ENCODE results near the gene OR12D3. TPM values are rescaled to one million over a fixed set of nuclear protein-coding genes. Genes with fewer than 3 reads are reported as not detected.

OR12D3 gene, protein sequence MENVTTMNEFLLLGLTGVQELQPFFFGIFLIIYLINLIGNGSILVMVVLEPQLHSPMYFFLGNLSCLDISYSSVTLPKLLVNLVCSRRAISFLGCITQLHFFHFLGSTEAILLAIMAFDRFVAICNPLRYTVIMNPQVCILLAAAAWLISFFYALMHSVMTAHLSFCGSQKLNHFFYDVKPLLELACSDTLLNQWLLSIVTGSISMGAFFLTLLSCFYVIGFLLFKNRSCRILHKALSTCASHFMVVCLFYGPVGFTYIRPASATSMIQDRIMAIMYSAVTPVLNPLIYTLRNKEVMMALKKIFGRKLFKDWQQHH
- not detected for total RNA-seq

DNA sequence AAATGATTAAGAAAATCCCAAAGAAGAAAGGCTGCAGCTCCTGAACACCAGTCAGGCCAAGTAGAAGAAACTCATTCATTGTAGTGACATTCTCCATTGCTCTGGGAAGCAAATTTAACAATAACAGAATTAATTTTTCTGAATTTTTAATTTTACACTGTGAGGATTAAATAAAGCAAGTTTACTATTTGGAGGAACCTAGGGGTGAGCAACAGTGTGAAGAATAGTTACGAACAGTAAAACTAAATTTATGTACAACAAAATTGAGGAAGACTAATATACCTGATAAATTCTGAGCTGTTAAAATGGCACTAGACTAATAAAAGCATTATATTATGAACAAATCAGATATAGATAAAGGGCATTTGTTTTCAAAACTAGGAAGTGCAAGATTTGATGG lies at the start of gene OR12D3:
OR12D3 (minus strand) TSS at position 101 of the 400 bp plus-strand sequence; CDS start at position 97, 4 bp downstream.
- Histone ChIP-seq H3K36me3 (no peaks in the 10 kb centered on the region), H3K27ac (no peak within 1 kb of the TSS), H3K27me3 (no peaks in the 10 kb centered on the region), H3K4me3 (no peak within 1 kb of the TSS), H3K9me3 (no peaks in the 10 kb centered on the region), H3K4me1 (no peaks in the 10 kb centered on the region)
- intact Hi-C loops (cut with DNase I; ENCODE audit: low total_unique reads) = no loop called here
- no peak for DNase-seq
- TF ChIP-seq, protein P1, sequence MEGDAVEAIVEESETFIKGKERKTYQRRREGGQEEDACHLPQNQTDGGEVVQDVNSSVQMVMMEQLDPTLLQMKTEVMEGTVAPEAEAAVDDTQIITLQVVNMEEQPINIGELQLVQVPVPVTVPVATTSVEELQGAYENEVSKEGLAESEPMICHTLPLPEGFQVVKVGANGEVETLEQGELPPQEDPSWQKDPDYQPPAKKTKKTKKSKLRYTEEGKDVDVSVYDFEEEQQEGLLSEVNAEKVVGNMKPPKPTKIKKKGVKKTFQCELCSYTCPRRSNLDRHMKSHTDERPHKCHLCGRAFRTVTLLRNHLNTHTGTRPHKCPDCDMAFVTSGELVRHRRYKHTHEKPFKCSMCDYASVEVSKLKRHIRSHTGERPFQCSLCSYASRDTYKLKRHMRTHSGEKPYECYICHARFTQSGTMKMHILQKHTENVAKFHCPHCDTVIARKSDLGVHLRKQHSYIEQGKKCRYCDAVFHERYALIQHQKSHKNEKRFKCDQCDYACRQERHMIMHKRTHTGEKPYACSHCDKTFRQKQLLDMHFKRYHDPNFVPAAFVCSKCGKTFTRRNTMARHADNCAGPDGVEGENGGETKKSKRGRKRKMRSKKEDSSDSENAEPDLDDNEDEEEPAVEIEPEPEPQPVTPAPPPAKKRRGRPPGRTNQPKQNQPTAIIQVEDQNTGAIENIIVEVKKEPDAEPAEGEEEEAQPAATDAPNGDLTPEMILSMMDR (IDR thresholded peaks at IDR 0.05) = no peak
- TF ChIP-seq POLR2A (IDR thresholded peaks at IDR 0.05) = no peak

DNA sequence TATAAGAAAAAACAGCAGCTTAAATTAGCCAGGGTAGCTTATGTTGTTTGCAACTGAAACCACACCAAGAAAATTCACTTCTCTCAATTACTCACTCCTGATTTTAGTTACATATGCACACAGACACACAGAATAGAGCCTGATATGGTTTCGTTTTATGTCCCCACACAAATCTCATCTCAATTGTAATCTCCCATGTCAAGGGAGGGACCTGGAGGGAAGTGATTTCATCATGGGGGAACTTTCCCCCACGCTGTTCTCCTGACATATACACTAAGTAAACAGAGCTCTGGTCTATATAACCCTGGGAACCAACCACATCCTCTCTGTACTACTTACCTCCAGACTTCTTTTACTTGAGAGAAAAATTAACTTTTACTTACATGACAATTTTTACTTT lies 49.5 kb upstream of the OR12D3 start:
- Histone ChIP-seq H3K4me1 (no peaks in the 10 kb centered on the region), H3K27me3 (no peaks in the 10 kb centered on the region), H3K36me3 (no peaks in the 10 kb centered on the region), H3K4me3 (no peak overlapping the region), H3K9me3 (no peaks in the 10 kb centered on the region), H3K27ac (no peak overlapping the region)
- TF ChIP-seq, protein P1 (IDR thresholded peaks at IDR 0.05) = no peak
- no peak for TF ChIP-seq POLR2A (IDR thresholded peaks at IDR 0.05)
- DNase-seq = no peak
- intact Hi-C loops (cut with DNase I; ENCODE audit: low total_unique reads) = no loop called here

DNA sequence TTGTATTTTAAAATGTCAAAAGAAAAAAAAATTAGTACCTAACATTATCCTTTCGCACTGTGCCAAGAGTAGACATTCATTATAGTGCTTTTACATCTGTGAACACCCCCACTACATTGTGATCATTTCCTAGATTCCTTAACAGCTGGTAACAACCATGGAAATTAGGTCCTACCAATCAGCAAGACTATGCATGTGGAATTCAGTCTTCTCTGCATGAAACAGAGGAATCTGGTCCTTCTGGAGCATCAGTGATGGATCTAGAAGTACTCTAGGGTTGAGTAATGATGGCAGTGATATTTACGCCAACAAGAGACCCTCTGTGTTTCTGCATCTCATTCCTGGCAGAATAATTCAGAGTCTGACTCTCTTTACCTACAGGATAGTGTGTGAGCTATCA lies 49.1 kb upstream of the OR12D3 start:
- Histone ChIP-seq H3K36me3 (no peaks in the 10 kb centered on the region), H3K4me1 (no peaks in the 10 kb centered on the region), H3K4me3 (no peak overlapping the region), H3K27me3 (no peaks in the 10 kb centered on the region), H3K27ac (no peak overlapping the region), H3K9me3 (no peaks in the 10 kb centered on the region)
- intact Hi-C loops (cut with DNase I; ENCODE audit: low total_unique reads) = no loop called here
- DNase-seq = no peak
- TF ChIP-seq, protein P1 (IDR thresholded peaks at IDR 0.05) = no peak
- no peak for TF ChIP-seq POLR2A (IDR thresholded peaks at IDR 0.05)

DNA sequence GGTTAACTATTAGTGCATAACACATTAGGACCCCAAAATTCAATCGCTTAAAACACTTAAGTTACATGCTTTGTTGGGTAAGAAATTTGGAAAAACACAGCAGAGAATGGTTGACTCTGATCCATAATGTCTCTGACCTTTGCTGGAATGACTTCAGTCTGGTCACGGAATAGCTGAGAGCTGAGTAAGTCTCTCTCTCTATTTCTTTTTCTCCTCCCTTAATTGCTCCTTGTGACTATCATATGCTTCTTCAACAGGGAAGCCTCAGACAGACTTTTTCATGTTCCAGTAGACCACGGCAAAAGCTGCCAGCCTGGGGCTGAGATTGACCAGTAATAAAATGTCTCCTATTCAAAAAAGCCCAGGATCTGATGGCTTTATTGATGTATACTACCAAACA lies 44.4 kb upstream of the OR12D3 start:
- intact Hi-C loops (cut with DNase I; ENCODE audit: low total_unique reads) = no loop called here
- Histone ChIP-seq H3K27ac (no peak overlapping the region), H3K4me1 (no peaks in the 10 kb centered on the region), H3K9me3 (no peaks in the 10 kb centered on the region), H3K27me3 (no peaks in the 10 kb centered on the region), H3K36me3 (no peaks in the 10 kb centered on the region), H3K4me3 (no peak overlapping the region)
- no peak for DNase-seq
- TF ChIP-seq POLR2A (IDR thresholded peaks at IDR 0.05) = no peak
- TF ChIP-seq, protein P1 (IDR thresholded peaks at IDR 0.05) = no peak

DNA sequence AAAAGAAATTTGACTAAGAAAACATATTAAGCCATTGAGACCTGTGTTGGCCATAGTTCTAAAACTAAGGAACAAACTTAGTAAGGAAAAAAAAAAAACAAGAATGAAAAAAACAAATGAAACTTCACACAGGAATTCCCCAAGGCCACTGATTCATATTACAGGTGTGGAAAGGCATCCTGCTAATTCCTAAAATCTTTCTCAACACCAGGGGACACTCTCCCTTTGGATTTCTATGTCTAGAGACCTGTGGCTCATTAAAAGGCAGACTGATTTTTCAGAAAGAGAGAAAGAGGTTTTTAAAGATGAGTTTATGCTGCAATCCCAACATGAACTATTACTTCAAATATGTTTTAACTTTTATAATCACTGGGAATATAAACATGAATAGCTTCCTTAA lies 39.5 kb upstream of the OR12D3 start, which contains the start of gene OR12D1:
OR12D1 (plus strand) TSS at position 341 of the 400 bp plus-strand sequence.
- Histone ChIP-seq H3K4me3 (no peak within 1 kb of the TSS), H3K27ac (no peak within 1 kb of the TSS), H3K4me1 (no peaks in the 10 kb centered on the region), H3K36me3 (no peaks in the 10 kb centered on the region), H3K27me3 (no peaks in the 10 kb centered on the region), H3K9me3 (no peaks in the 10 kb centered on the region)
- DNase-seq = no peak
- TF ChIP-seq, protein P1 (IDR thresholded peaks at IDR 0.05) = no peak
- no peak for TF ChIP-seq POLR2A (IDR thresholded peaks at IDR 0.05)
- intact Hi-C loops (cut with DNase I; ENCODE audit: low total_unique reads) = no loop called here
